ENCODE data around the gene GON7. TPM values are rescaled to one million over a fixed set of nuclear protein-coding genes. Genes with fewer than 3 reads are reported as not detected.

The GON7 gene
- total and polyA plus RNA-seq, 11 donors: 10.3 to 27.4 (median 17.2) TPM

DNA sequence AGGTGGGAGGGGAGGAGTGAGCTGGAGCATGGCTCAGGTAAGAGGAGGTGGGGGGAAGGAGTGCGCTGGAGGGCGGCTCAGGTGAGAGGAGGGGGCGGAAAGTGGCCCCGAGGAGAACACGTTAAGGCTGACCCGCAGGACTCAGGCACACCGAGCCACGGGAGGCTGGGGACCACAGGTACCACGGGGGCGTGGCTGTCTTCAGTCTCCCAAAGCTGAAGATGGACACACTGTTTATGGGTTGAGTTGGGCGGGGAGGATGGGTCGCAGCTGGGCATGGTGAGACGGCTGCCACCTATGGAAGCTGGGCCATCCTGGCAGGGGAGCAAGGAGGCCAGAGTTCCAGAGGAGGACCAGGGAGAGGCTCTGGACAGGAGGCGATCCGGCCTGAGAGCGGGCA is 23.7 kb upstream of the GON7 start:
- Histone ChIP-seq H3K4me1 (peaks cover 0 to 6% (median 0%) of the 10 kb centered on the region in 12 donors), H3K4me3 (peak overlapping the region in 1 of 12 donors; percentile 63), H3K36me3 (peaks cover 0 to 38% (median 35%) of the 10 kb centered on the region in 9 donors), H3K9me3 (no peaks in the 10 kb centered on the region), H3K27ac (no peak overlapping the region), H3K27me3 (peaks cover 0 to 9% (median 0%) of the 10 kb centered on the region in 9 donors)
- ATAC-seq (peak in 1 of 4 donors; percentile 6), DNase-seq (no peak)
- WGBS, 4 donors: 91 to 96% (median 94%) methylated on average over 16 of the region's 16 CpGs
- intact Hi-C loops (cut with DNase I): loop anchor here in 4 of 10 donors (10.0 kb wide), 2 partner anchors 384 to 394 kb away; no protein-coding TSS in a partner anchor
- TF ChIP-seq POLR2A (IDR thresholded peaks at IDR 0.05) (no peak), CTCF (IDR thresholded peaks at IDR 0.05) (no peak)

DNA sequence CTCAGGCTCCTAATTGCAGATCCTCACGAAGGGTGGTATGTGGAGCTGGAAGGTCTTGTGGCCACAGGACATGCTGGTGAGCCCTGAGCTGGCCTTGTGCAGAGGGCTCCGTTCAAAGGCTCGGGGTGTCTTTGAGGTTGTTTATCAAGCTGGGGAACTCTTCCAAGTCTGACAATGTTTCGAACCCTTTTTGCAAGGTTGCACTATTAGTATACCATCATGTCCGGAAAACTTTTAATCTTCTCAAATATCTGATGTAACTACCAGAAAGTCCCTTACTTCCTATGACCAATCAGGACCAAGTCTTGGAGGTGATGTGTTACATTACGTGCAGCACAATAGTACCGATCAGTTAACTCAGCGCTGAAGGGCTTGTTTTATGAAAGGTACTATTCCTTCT is 21.7 kb upstream of the GON7 start:
- DNase-seq: no peak
- TF ChIP-seq CTCF (IDR thresholded peaks at IDR 0.05) (no peak), POLR2A (IDR thresholded peaks at IDR 0.05) (no peak)
- Histone ChIP-seq H3K4me1 (peaks cover 0 to 6% (median 0%) of the 10 kb centered on the region in 12 donors), H3K9me3 (no peaks in the 10 kb centered on the region), H3K27me3 (peaks cover 0 to 9% (median 0%) of the 10 kb centered on the region in 9 donors), H3K36me3 (peaks cover 0 to 57% (median 55%) of the 10 kb centered on the region in 9 donors), H3K27ac (no peak overlapping the region), H3K4me3 (no peak overlapping the region)
- no peak for ATAC-seq
- 92 to 98% (median 94%) methylated on average over 8 of the region's 8 CpGs for WGBS, 4 donors
- intact Hi-C loops (cut with DNase I): loop anchor here in 1 of 10 donors (10.0 kb wide), 1 partner anchor 386 kb away; no protein-coding TSS in a partner anchor

DNA sequence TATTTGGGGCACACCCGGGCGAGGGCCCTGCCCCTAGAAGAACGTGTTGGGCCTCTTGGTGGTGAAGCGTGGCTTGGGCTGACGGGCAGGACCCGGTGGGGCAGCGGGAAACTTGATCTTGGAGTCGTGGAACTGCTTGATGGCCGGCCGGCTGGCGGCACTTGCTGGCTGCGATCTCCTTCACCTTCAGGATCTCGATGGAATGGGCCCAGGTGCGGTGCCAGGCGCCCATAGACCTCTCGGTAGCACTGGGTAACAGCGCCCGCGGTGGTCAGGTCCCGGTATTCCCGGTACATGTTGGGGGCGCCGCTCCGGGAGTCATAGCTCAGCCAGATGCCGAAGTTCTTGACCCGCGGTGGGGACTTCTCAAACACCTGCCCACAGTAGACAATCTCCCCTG is 16.7 kb upstream of the GON7 start:
- intact Hi-C loops (cut with DNase I): loop anchor here in 1 of 10 donors (10.0 kb wide), 1 partner anchor 391 kb away; no protein-coding TSS in a partner anchor
- Histone ChIP-seq H3K4me1 (no peaks in the 10 kb centered on the region), H3K27ac (no peak overlapping the region), H3K27me3 (no peaks in the 10 kb centered on the region), H3K4me3 (no peak overlapping the region), H3K9me3 (no peaks in the 10 kb centered on the region), H3K36me3 (peaks cover 0 to 100% (median 97%) of the 10 kb centered on the region in 9 donors)
- WGBS, 4 donors: 93 to 98% (median 96%) methylated on average over 25 to 27 of the region's 27 CpGs
- DNase-seq (no peak), ATAC-seq (no peak)
- no peak for TF ChIP-seq CTCF (IDR thresholded peaks at IDR 0.05)
- TF ChIP-seq POLR2A (IDR thresholded peaks at IDR 0.05): no peak

- intact Hi-C loops (cut with DNase I): loop anchor here in 1 of 10 donors (10.0 kb wide), 1 partner anchor 394 kb away; no protein-coding TSS in a partner anchor
- peaks cover 0 to 100% (median 98%) of the 10 kb centered on the region in 9 donors for H3K36me3 ChIP-seq
Measured at GRCh38 chr14:93220509-93220908, 13.6 kb upstream of the GON7 start.

More at GRCh38 chr14:93220509-93220908, 13.6 kb upstream of the GON7 start:
- Histone ChIP-seq H3K4me3 (no peak overlapping the region), H3K27ac (no peak overlapping the region), H3K27me3 (no peaks in the 10 kb centered on the region), H3K9me3 (no peaks in the 10 kb centered on the region), H3K4me1 (no peaks in the 10 kb centered on the region)
- DNase-seq (no peak), ATAC-seq (no peak)
- no peak for TF ChIP-seq POLR2A (IDR thresholded peaks at IDR 0.05)
